K562 (cell line): ENCODE measurements around the gene MARCKSL1. TPM values are rescaled to one million over a fixed set of nuclear protein-coding genes. Genes with fewer than 3 reads are reported as not detected.

ENCODE experiments used
- ATAC-seq: fragments of 200-7000 bp; cut with Tn5 transposase; 3 replicates; pipeline ENCODE4 v1.9.1; 2020; ENCODE audit warnings: moderate library complexity
- BruUV-seq: library from RNA; stranded (reverse); fragments of 400-500 nt; replicated peaks from 2 replicates; lab custom pipeline; 2021; lab: Mats Ljungman, UMichigan
- CTCF ChIA-PET: fragments of 300-600 bp; formaldehyde crosslinking; extraction: SDS; loops from one replicate; lab custom pipeline; 2021; ENCODE audit warnings: low intra/inter-chr PET ratio; lab: Yijun Ruan, JAX
- POLR2A ChIA-PET: fragments of 300-600, 350-650 bp; sonication (Branson Sonifier 250); formaldehyde crosslinking; extraction: SDS; loops from one replicate; lab custom pipeline; 2021; ENCODE audit warnings: antibody characterized with exemption, inconsistent platforms; lab: Yijun Ruan, JAX
- DNase-seq, 4 experiments: peaks; one replicate each; pipeline versions ENCODE4 v3.0.0 to v3.0.0-alpha.2; 2011 to 2018; ENCODE audit warnings: low spot score in 3 of 4, mixed read lengths in 3 of 4; ENCODE audit errors: extremely low read depth in 1 of 4
- FAIRE-seq: peaks from 2 replicates; lab custom pipeline; 2011; peaks lifted over from hg19 to GRCh38; lab: Jason Lieb, UNC
- H2AFZ ChIP-seq: 2 replicates; pipeline ENCODE4 v1.6.0; 2011; ENCODE audit warnings: low read depth, low read length, control low read depth, inconsistent platforms
- H3K27ac ChIP-seq: fragments of 200-600 bp; 3 replicates; pipeline ENCODE4 v1.8.0; 2011; ENCODE audit warnings: low read depth, mild to moderate bottlenecking, control low read depth, inconsistent platforms, low read length, moderate library complexity, mixed read lengths; ENCODE audit errors: extremely low read depth
- H3K27me3 ChIP-seq, 2 experiments: fragments of 300-600 bp in 1 of 2; 2 replicates in 1 of 2; 3 replicates in 1 of 2; pipeline versions ENCODE4 v1.6.0 to v1.8.0; 2011; ENCODE audit warnings: inconsistent platforms in 2 of 2, low read length in 2 of 2, mild to moderate bottlenecking in 1 of 2, mixed read lengths in 1 of 2, moderate library complexity in 1 of 2; ENCODE audit not compliant: control insufficient read depth in 2 of 2, insufficient read depth in 2 of 2
- H3K36me3 ChIP-seq: fragments of 300-600 bp; 3 replicates; pipeline ENCODE4 v1.8.0; 2011; ENCODE audit warnings: mild to moderate bottlenecking, low read length, inconsistent platforms; ENCODE audit not compliant: control insufficient read depth, insufficient read depth
- H3K4me1 ChIP-seq, 2 experiments: fragments of 200-600 bp in 1 of 2; replicated peaks in 1 of 2; 2 replicates in 1 of 2; 3 replicates in 1 of 2; pipeline versions ENCODE4 v1.5.1 to v1.8.0; 2011; ENCODE audit warnings: inconsistent platforms in 2 of 2, low read length in 2 of 2, mild to moderate bottlenecking in 1 of 2, mixed read lengths in 1 of 2, moderate library complexity in 1 of 2; ENCODE audit not compliant: control insufficient read depth in 2 of 2, insufficient read depth in 2 of 2
- H3K4me2 ChIP-seq: 2 replicates; pipeline ENCODE4 v1.6.1; 2011; ENCODE audit warnings: low read length, control low read depth, inconsistent platforms, mixed read lengths; ENCODE audit not compliant: insufficient read depth
- H3K4me3 ChIP-seq: fragments of 200-600 bp; sonication (generic), shearing (Covaris generic); 2 replicates; pipeline ENCODE4 v1.5.1; 2016; ENCODE audit warnings: control low read depth, inconsistent platforms
- H3K79me2 ChIP-seq: fragments of 200-600 bp; 3 replicates; pipeline ENCODE4 v1.8.0; 2011; ENCODE audit warnings: low read length, inconsistent platforms; ENCODE audit not compliant: control insufficient read depth, insufficient read depth
- H3K9ac ChIP-seq, 2 experiments: 2 replicates each; pipeline versions ENCODE4 v1.6.0 to v1.6.1; 2011; ENCODE audit warnings: low read depth in 2 of 2, low read length in 2 of 2, control low read depth in 1 of 2, inconsistent platforms in 1 of 2, mild to moderate bottlenecking in 1 of 2, mixed read lengths in 1 of 2; ENCODE audit not compliant: insufficient read depth in 1 of 2
- H3K9me1 ChIP-seq: one replicate; pipeline ENCODE4 v1.6.0; 2011; ENCODE audit warnings: inconsistent platforms, mild to moderate bottlenecking, low read length, moderate library complexity; ENCODE audit not compliant: control insufficient read depth, insufficient read depth
- H3K9me3 ChIP-seq: replicated peaks from 2 replicates; pipeline ENCODE4 v1.5.1; 2011; ENCODE audit warnings: low read depth, low read length, inconsistent platforms; ENCODE audit not compliant: control insufficient read depth, insufficient read depth
- H4K20me1 ChIP-seq: replicated peaks from 2 replicates; pipeline ENCODE4 v1.6.1; 2011; ENCODE audit warnings: low read length, inconsistent platforms, mixed read lengths; ENCODE audit not compliant: control insufficient read depth, insufficient read depth
- CBX5 ChIP-seq: IDR thresholded peaks from 2 replicates; pipeline ENCODE4 v1.6.1; 2014; ENCODE audit warnings: low read depth, borderline replicate concordance
- DMBX1 ChIP-seq: fragments of 250-450 bp; sonication (Bioruptor Pico); IDR thresholded peaks from 2 replicates; pipeline ENCODE4 v1.8.0; 2022; ENCODE audit warnings: inconsistent platforms, mild to moderate bottlenecking, moderate library complexity, borderline replicate concordance
- ELK1 ChIP-seq: sonication (generic); formaldehyde crosslinking; IDR thresholded peaks from 2 replicates; pipeline ENCODE4 v1.8.1; 2022; ENCODE audit warnings: missing genetic modification reagents
- IRF2 ChIP-seq: sonication (generic); formaldehyde crosslinking; IDR thresholded peaks from 2 replicates; pipeline ENCODE4 v1.8.1; 2022; ENCODE audit warnings: mild to moderate bottlenecking, missing genetic modification reagents
- KHSRP ChIP-seq: fragments of 450-650 bp; IDR thresholded peaks from 2 replicates; pipeline ENCODE4 v1.6.1; 2017
- KLF6 ChIP-seq: fragments of 250-450 bp; sonication (Bioruptor Pico); IDR thresholded peaks from 2 replicates; pipeline ENCODE4 v1.4.0; 2020; ENCODE audit warnings: mild to moderate bottlenecking, moderate library complexity, borderline replicate concordance
- NEUROD1 ChIP-seq: fragments of 150-350 bp; IDR thresholded peaks from 2 replicates; pipeline ENCODE4 v1.6.1; 2014; ENCODE audit warnings: borderline replicate concordance, low read length, low read depth; ENCODE audit not compliant: partially characterized antibody
- OTX1 ChIP-seq: fragments of 450-650 bp; formaldehyde crosslinking; IDR thresholded peaks from 2 replicates; pipeline ENCODE4 v1.4.0; 2022; ENCODE audit warnings: mild to moderate bottlenecking
- PRMT5 ChIP-seq: sonication (generic); formaldehyde crosslinking; IDR thresholded peaks from 2 replicates; pipeline ENCODE4 v1.5.0; 2020; ENCODE audit warnings: missing genetic modification reagents
- RHOXF2B ChIP-seq: fragments of 250-450 bp; sonication (Bioruptor Pico); conservative IDR thresholded peaks from 2 replicates; pipeline ENCODE4 v1.5.1; 2021
- SMARCA5 ChIP-seq: fragments of 450-650 bp; IDR thresholded peaks from 2 replicates; pipeline ENCODE4 v1.6.1; 2016
- SMARCE1 ChIP-seq: fragments of 450-650 bp; IDR thresholded peaks from 2 replicates; pipeline ENCODE4 v1.7.1; 2016; ENCODE audit warnings: mild to moderate bottlenecking
- SNAPC5 ChIP-seq: fragments of 250-450 bp; sonication (Bioruptor Pico); IDR thresholded peaks from 2 replicates; pipeline ENCODE4 v1.8.0; 2021; ENCODE audit warnings: moderate library complexity, mild to moderate bottlenecking, inconsistent platforms
- SREBF1 ChIP-seq: fragments of 150-350 bp; IDR thresholded peaks from 2 replicates; pipeline ENCODE4 v1.6.1; 2014; ENCODE audit warnings: antibody characterized with exemption, low read depth, low read length, borderline replicate concordance
- UBTF ChIP-seq, 2 experiments: IDR thresholded peaks; 2 replicates each; pipeline ENCODE4 v1.6.1; 2012; ENCODE audit warnings: improper control_type of control experiment in 2 of 2, low read depth in 2 of 2, low read length in 2 of 2, borderline replicate concordance in 1 of 2
- WHSC1 ChIP-seq: IDR thresholded peaks from one replicate; pipeline ENCODE4 v1.6.1; 2012; ENCODE audit warnings: low read length, control low read depth, inconsistent platforms
- ZNF274 ChIP-seq: IDR thresholded peaks from 2 replicates; pipeline ENCODE4 v1.6.1; 2011; ENCODE audit warnings: low read depth, mild to moderate bottlenecking, low read length, moderate library complexity, borderline replicate concordance
- ZNF347 ChIP-seq: fragments of 450-650 bp; formaldehyde crosslinking; IDR thresholded peaks from 2 replicates; pipeline ENCODE4 v1.4.0; 2020; ENCODE audit warnings: low read depth, mild to moderate bottlenecking, moderate library complexity
- WGBS: fragments of 100-300 bp; shearing (Covaris generic); methylation state at CpG from one replicate; pipeline ENCODE4 v1.1.6; 2016; ENCODE audit warnings: low coverage, mixed read lengths; ENCODE audit not compliant: insufficient coverage; ENCODE audit errors: missing lambda C conversion rate; 5-methylcytosine and 5-hydroxymethylcytosine counted together
- in situ Hi-C: fragments of 300-500 bp; cut with MboI; formaldehyde crosslinking; loops from 4 replicates; pipeline ENCODE4 v1.15.0; 2018; ENCODE audit warnings: inconsistent platforms, mixed read lengths
- intact Hi-C: fragments of 100-400 bp; cut with micrococcal nuclease; formaldehyde crosslinking; loops from 2 replicates; pipeline ENCODE4 v1.14.2; 2022
- polyA plus RNA-seq, 8 experiments: library from polyadenylated mRNA; depleted of rRNA in 4 of 8; stranded (reverse) in 5 of 8; unstranded in 3 of 8; fragments of >200 nt; fragmentation: Nextera tagmentation in 2 of 8; fragmentation: Illumina TruSeq in 1 of 8; extraction: Ambion mirVana in 2 of 8; extraction: Trizol in 1 of 8; gene quantifications; 2 replicates each; pipeline versions ENCODE4 v1.2.1 to v1.2.3, GENCODE V29; 2011 to 2014; ENCODE audit warnings: inconsistent platforms in 1 of 8, missing spikeins in 1 of 8
- total RNA-seq, 7 experiments: library from RNA; depleted of rRNA in 6 of 7; stranded (reverse); fragments of >200 nt in 6 of 7; fragmentation: Illumina TruSeq in 2 of 7; extraction: Trizol in 2 of 7; gene quantifications; 2 replicates each; pipeline versions ENCODE4 v1.2.1 to v1.2.3, GENCODE V29; 2011 to 2021; ENCODE audit warnings: low replicate concordance in 1 of 7

The MARCKSL1 gene
- total and polyA plus RNA-seq, 9 of the 15 experiments (the other 6 are each of a cell fraction or from before 2014, with no cell fraction given): 14.7 to 325 (median 155) TPM

GRCh38 chr1:32351399-32352238, 15.6 kb upstream of the MARCKSL1 start:
- peak overlapping the region; percentile 90 to 93 for H3K9ac ChIP-seq
- WGBS: under 1% methylated on average over 55 of the region's 75 CpGs
- peak overlapping the region; percentile 91 for H3K4me2 ChIP-seq
- H2AFZ ChIP-seq: peak overlapping the region; percentile 100
- H3K27me3 ChIP-seq: no peaks in the 10 kb centered on the region
- peaks cover 7% of the 10 kb centered on the region; the same call in 1 of the 3 replicates for H3K36me3 ChIP-seq
- no peaks in the 10 kb centered on the region for H3K9me1 ChIP-seq
- peak; percentile 95 for ATAC-seq
- H3K4me1 ChIP-seq: peaks cover 29 to 44% of the 10 kb centered on the region in 2 experiments
- intact Hi-C loops (loop anchor here (2.0 to 5.0 kb wide), 2 partner anchors 41 to 151 kb away; no protein-coding TSS in a partner anchor), in situ Hi-C loops (no loop called here)
- peak; percentile 99 to 100 (median 100) for DNase-seq
- 0 out of 2 replicates have a peak, but pooled peaks cover 6% of the 10 kb centered on the region for H4K20me1 ChIP-seq
- no peak for FAIRE-seq
- ChIA-PET CTCF (no interaction called here), POLR2A (interaction anchor here (0.5 to 3.8 kb wide), 13 partner anchors 9 to 498 kb away, joined by 3 to 30 read pairs (median 5); partner anchors contain the start of gene MARCKSL1)
- BruUV-seq: TSS peak; percentile 53
- H3K79me2 ChIP-seq: peaks cover 12% of the 10 kb centered on the region; the same call in 2 of the 3 replicates
- H3K9me3 ChIP-seq: no peaks in the 10 kb centered on the region; the same call in 1 of the 2 replicates
- peak overlapping the region; percentile 83 for H3K4me3 ChIP-seq
- peak overlapping the region; percentile 96 for H3K27ac ChIP-seq
- TF ChIP-seq RHOXF2B (no peak), DMBX1 (no peak), NEUROD1 (no peak), SNAPC5 (CRISPR knock-in tag) (no peak), OTX1 (no peak), KLF6 (CRISPR knock-in tag) (no peak), ZNF347 (no peak), IRF2 (CRISPR knock-in tag) (no peak), KHSRP (no peak), PRMT5 (CRISPR knock-in tag) (no peak), SREBF1 (no peak), UBTF (IDR thresholded peaks at IDR 0.05; ENCODE audit: borderline replicate concordance in 1 of 2, low read depth in 2 of 2, low read length in 2 of 2) (no peak; a peak in 1 of 4 replicates), WHSC1 (no peak), CBX5 (no peak), SMARCE1 (peak; percentile 55; the same call in 1 of the 2 replicates), ELK1 (CRISPR knock-in tag) (no peak), ZNF274 (no peak), SMARCA5 (no peak)
